Caco-2 (cell line): ENCODE data around the gene ZNF506. TPM values are rescaled to one million over a fixed set of nuclear protein-coding genes. Genes with fewer than 3 reads are reported as not detected.

ENCODE experiments used
- BruUV-seq: library from RNA; stranded (reverse); fragments of 400-500 nt; replicated peaks from 2 replicates; lab custom pipeline; 2021; lab: Mats Ljungman, UMichigan
- CTCF ChIA-PET: fragments of 300-600 bp; sonication (Branson Sonifier 250); formaldehyde crosslinking; loops from one replicate; lab custom pipeline; 2022; ENCODE audit warnings: antibody characterized with exemption; lab: Charles Lee
- POLR2A ChIA-PET: fragments of 300-600 bp; sonication (Branson Sonifier 250); formaldehyde crosslinking; loops from one replicate; lab custom pipeline; 2022; ENCODE audit warnings: antibody characterized with exemption; lab: Charles Lee
- DNase-seq, 2 experiments: peaks; one replicate each; pipeline versions ENCODE4 v3.0.0 to v3.0.0-alpha.2; 2020 to 2022
- H3K27me3 ChIP-seq: replicated peaks from 2 replicates; pipeline ENCODE4 v1.6.0; 2011; ENCODE audit warnings: low read length; ENCODE audit not compliant: control insufficient read depth, insufficient read depth
- H3K36me3 ChIP-seq: 2 replicates; pipeline ENCODE4 v1.5.1; 2011; ENCODE audit warnings: low read length; ENCODE audit not compliant: control insufficient read depth, insufficient read depth
- H3K4me1 ChIP-seq: fragments of 250-450 bp; sonication (Bioruptor Pico); 2 replicates; pipeline ENCODE4 v1.5.1; 2020; ENCODE audit warnings: mild to moderate bottlenecking
- H3K4me3 ChIP-seq: 2 replicates; pipeline ENCODE4 v1.5.1; 2011; ENCODE audit warnings: low read depth, mild to moderate bottlenecking, control low read depth, low read length
- H3K9me3 ChIP-seq: fragments of 250-450 bp; sonication (Bioruptor Pico); 2 replicates; pipeline ENCODE4 v1.5.1; 2020; ENCODE audit warnings: mild to moderate bottlenecking, moderate library complexity
- H3K27ac Mint-ChIP-seq: one replicate; pipeline ENCODE4 v1.8.0; 2022; ENCODE audit warnings: mixed read lengths; ENCODE audit not compliant: unreplicated experiment
- H3K27me3 Mint-ChIP-seq: one replicate; pipeline ENCODE4 v1.8.0; 2022; ENCODE audit warnings: mixed read lengths; ENCODE audit not compliant: insufficient read depth, unreplicated experiment
- H3K36me3 Mint-ChIP-seq: one replicate; pipeline ENCODE4 v1.8.0; 2022; ENCODE audit warnings: mild to moderate bottlenecking, mixed read lengths; ENCODE audit not compliant: insufficient read depth, unreplicated experiment
- H3K4me1 Mint-ChIP-seq: one replicate; pipeline ENCODE4 v1.8.0; 2022; ENCODE audit warnings: low read depth, mixed read lengths; ENCODE audit not compliant: unreplicated experiment
- H3K4me3 Mint-ChIP-seq: one replicate; pipeline ENCODE4 v1.8.0; 2022; ENCODE audit warnings: mild to moderate bottlenecking, moderate library complexity, mixed read lengths; ENCODE audit not compliant: unreplicated experiment
- H3K9me3 Mint-ChIP-seq: one replicate; pipeline ENCODE4 v1.8.0; 2022; ENCODE audit warnings: mixed read lengths; ENCODE audit not compliant: unreplicated experiment
- intact Hi-C: fragments of 100-400 bp; cut with micrococcal nuclease; formaldehyde crosslinking; loops from one replicate; pipeline ENCODE4 v1.10.0; 2022; ENCODE audit not compliant: unreplicated experiment
- total RNA-seq: library from RNA; stranded (reverse); gene quantifications from 2 replicates; pipeline ENCODE4 v1.2.3, GENCODE V29; 2022
- TF ChIP-seq, protein P1 (sequence below), 2 experiments: fragments of 200-600 bp in 1 of 2; IDR thresholded peaks; 1 replicate in 1 of 2; 2 replicates in 1 of 2; pipeline versions ENCODE4 v1.5.1 to v1.8.0; 2011 to 2022; ENCODE audit warnings: antibody characterized with exemption in 1 of 2, control low read depth in 1 of 2, inconsistent platforms in 1 of 2, low read depth in 1 of 2, low read length in 1 of 2, mild to moderate bottlenecking in 1 of 2, moderate library complexity in 1 of 2; ENCODE audit not compliant: insufficient read depth in 1 of 2, severe bottlenecking in 1 of 2, unreplicated experiment in 1 of 2

Gene ZNF506
- total RNA-seq, 1 experiment from 2014 or later: 9.4 TPM

DNA sequence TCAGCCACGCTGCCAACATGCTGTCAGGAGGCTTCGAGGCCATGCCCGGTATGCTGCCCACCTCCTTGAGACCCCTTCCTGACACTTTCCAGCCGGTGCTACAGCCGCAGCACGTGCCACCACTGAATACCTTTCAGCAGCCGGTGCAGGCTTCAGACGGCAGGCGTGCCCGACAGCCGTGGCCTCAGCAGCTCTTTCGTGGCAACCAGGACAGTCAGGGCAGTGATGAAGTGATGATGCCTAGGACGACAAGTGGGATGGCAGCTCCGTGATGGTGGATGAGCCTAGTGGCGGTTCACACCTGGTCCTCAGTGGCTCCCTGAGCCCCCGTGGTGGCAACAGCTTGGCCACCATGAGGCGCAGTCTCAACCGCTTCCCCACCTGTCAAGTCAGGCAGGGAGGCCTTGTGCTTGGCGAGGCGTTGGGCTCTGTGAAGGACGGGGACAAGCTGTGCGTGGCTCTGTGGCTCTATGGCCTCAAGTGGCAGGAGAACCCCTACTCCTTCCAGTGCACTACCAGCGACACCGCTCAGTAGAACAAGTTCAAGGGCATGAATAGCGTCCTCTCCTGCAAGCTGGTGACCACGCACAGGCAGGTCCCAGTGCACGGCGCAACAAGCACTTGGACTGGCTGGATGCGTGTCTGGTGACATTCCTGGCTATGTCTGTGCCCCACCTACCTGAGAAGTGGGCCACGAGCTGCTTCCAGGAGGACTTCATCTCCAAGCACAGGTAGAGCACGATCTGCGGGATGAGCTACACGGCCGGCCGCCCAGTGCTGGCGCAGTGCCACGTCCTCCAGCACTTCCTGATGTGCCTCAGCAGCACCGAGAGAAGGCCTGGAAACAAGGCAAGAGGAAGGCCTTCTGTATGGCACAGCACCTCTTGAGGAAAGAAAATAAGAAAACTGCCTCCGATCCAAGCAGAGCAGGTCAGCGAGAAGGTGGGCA lies 70.4 kb downstream of the ZNF506 start:
- H3K4me3 ChIP-seq: no peak overlapping the region
- no peaks in the 10 kb centered on the region for H3K27me3 ChIP-seq
- H3K27me3 Mint-ChIP-seq: no peaks in the 10 kb centered on the region
- no peaks in the 10 kb centered on the region for H3K9me3 Mint-ChIP-seq
- TF ChIP-seq, protein P1, sequence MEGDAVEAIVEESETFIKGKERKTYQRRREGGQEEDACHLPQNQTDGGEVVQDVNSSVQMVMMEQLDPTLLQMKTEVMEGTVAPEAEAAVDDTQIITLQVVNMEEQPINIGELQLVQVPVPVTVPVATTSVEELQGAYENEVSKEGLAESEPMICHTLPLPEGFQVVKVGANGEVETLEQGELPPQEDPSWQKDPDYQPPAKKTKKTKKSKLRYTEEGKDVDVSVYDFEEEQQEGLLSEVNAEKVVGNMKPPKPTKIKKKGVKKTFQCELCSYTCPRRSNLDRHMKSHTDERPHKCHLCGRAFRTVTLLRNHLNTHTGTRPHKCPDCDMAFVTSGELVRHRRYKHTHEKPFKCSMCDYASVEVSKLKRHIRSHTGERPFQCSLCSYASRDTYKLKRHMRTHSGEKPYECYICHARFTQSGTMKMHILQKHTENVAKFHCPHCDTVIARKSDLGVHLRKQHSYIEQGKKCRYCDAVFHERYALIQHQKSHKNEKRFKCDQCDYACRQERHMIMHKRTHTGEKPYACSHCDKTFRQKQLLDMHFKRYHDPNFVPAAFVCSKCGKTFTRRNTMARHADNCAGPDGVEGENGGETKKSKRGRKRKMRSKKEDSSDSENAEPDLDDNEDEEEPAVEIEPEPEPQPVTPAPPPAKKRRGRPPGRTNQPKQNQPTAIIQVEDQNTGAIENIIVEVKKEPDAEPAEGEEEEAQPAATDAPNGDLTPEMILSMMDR (IDR thresholded peaks at IDR 0.05; ENCODE audit: insufficient read depth in 1 of 2, low read depth in 1 of 2, low read length in 1 of 2, severe bottlenecking in 1 of 2, unreplicated experiment in 1 of 2): no peak
- ChIA-PET POLR2A (no interaction called here), CTCF (no interaction called here)
- H3K4me1 Mint-ChIP-seq: no peaks in the 10 kb centered on the region
- intact Hi-C loops: no loop called here
- H3K4me3 Mint-ChIP-seq: no peak overlapping the region
- BruUV-seq: no TSS peak
- no peaks in the 10 kb centered on the region for H3K36me3 Mint-ChIP-seq
- H3K9me3 ChIP-seq: 0 out of 2 replicates have a peak, but pooled peaks cover 4% of the 10 kb centered on the region
- H3K4me1 ChIP-seq: no peaks in the 10 kb centered on the region
- no peak for DNase-seq
- H3K27ac Mint-ChIP-seq: no peak overlapping the region
- no peaks in the 10 kb centered on the region for H3K36me3 ChIP-seq

DNA sequence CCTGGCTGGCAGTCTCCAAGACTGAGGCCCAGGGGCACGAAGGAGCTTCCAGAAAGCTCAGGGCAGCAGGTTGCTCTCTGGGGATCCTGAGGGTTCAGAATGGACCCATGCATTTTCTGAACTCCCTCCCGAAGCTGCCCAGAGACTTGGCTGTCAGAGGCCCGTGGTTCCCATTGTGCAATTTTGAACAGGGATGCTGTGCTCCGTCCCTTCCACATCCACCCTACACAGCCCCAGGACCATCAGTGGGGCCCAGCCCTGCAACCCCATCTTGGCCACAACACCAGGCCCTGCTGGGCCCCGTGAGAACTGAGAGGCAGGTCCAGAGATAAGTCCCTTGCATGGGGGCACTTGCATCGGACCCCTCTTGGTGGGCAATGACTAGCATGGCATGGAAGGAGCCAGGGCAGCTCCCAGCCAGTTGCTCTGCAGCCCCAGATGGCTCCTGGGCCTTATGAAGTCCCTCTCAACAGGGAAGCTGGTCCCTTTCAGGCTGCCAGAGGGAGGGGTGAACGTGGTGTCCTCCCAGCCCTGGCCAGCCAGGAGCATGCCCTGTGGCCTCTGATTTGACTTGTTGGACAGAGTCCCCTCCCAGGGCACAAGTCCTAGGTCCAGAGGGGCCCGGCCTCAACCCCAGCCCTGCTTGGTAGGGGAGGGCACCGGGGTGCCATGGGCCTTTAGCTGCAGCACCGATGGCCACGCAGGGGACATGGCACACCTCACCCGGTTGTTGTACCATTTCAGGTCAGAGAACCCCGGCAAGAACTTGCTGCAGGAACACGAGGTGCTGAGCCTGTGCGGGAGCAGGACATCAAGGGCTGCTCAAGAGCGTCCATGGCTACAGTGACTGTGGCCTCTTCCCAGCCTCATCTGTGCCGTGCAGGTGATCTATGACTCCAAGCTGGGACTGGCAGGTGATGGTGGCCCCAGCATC lies 71.4 kb downstream of the ZNF506 start:
- TF ChIP-seq, protein P1 (IDR thresholded peaks at IDR 0.05; ENCODE audit: insufficient read depth in 1 of 2, low read depth in 1 of 2, low read length in 1 of 2, severe bottlenecking in 1 of 2, unreplicated experiment in 1 of 2): no peak
- Mint-ChIP-seq H3K27ac (no peak overlapping the region), H3K4me3 (no peak overlapping the region), H3K36me3 (no peaks in the 10 kb centered on the region), H3K9me3 (no peaks in the 10 kb centered on the region), H3K4me1 (no peaks in the 10 kb centered on the region), H3K27me3 (no peaks in the 10 kb centered on the region)
- BruUV-seq: no TSS peak
- Histone ChIP-seq H3K9me3 (0 out of 2 replicates have a peak, but pooled peaks cover 3% of the 10 kb centered on the region), H3K4me1 (no peaks in the 10 kb centered on the region), H3K4me3 (no peak overlapping the region), H3K27me3 (no peaks in the 10 kb centered on the region), H3K36me3 (no peaks in the 10 kb centered on the region)
- ChIA-PET POLR2A (interaction anchor here (0.5 kb wide), 1 partner anchor 17 kb away, joined by 3 read pairs; the partner anchor contains the start of gene ZNF14), CTCF (no interaction called here)
- no peak for DNase-seq
- intact Hi-C loops: no loop called here
